ENCODE data around the gene GOLGA3. TPM values are rescaled to one million over a fixed set of nuclear protein-coding genes. Genes with fewer than 3 reads are reported as not detected.
"Not testable (repeated sequence)": the region's sequence is repeated elsewhere in the genome, so short reads cannot be mapped to it uniquely, and the experiment has no call there.

GOLGA3 gene
- total RNA-seq, 1 donor from 2014 or later: 91.2 TPM

- no peak for DNase-seq
Observed at GRCh38 chr12:132814232-132814631, 14.4 kb downstream of the GOLGA3 start.

GRCh38 chr12:132813443-132813842 lies 15.2 kb downstream of the GOLGA3 start:
- DNase-seq: no peak

- no peak for DNase-seq
Observed at GRCh38 chr12:132812631-132813305, 15.9 kb downstream of the GOLGA3 start.

- peak; percentile 18 for DNase-seq
Observed at GRCh38 chr12:132809391-132809790, 19.3 kb downstream of the GOLGA3 start.

- DNase-seq: no peak
Observed at GRCh38 chr12:132807295-132808092, 21.2 kb downstream of the GOLGA3 start.

GRCh38 chr12:132806857-132807256 lies 21.8 kb downstream of the GOLGA3 start:
- no peak for DNase-seq

- DNase-seq: no peak
Observed at GRCh38 chr12:132804426-132804861, 24.2 kb downstream of the GOLGA3 start.

- DNase-seq: no peak
Observed at GRCh38 chr12:132803888-132804287, 24.8 kb downstream of the GOLGA3 start.

- no peak for DNase-seq
Observed at GRCh38 chr12:132803125-132803524, 25.5 kb downstream of the GOLGA3 start.

GRCh38 chr12:132801741-132802140 lies 26.9 kb downstream of the GOLGA3 start:
- no peak for DNase-seq

- no peak for DNase-seq
Observed at GRCh38 chr12:132798836-132799235, 29.8 kb downstream of the GOLGA3 start.

- DNase-seq: no peak
Observed at GRCh38 chr12:132797820-132798570, 30.7 kb downstream of the GOLGA3 start.

GRCh38 chr12:132795847-132796246 lies 32.8 kb downstream of the GOLGA3 start:
- no peak for DNase-seq

- not testable (repeated sequence) for DNase-seq
Observed at GRCh38 chr12:132791940-132792339, 36.7 kb downstream of the GOLGA3 start.

- no peak for DNase-seq
Observed at GRCh38 chr12:132789099-132789471, 39.6 kb downstream of the GOLGA3 start.

- DNase-seq: no peak
Observed at GRCh38 chr12:132788375-132789098, 40.1 kb downstream of the GOLGA3 start.

GRCh38 chr12:132787877-132788276 lies 40.8 kb downstream of the GOLGA3 start:
- no peak for DNase-seq

GRCh38 chr12:132786192-132786591 lies 42.5 kb downstream of the GOLGA3 start:
- DNase-seq: no peak

GRCh38 chr12:132784580-132784979 lies 44.1 kb downstream of the GOLGA3 start:
- DNase-seq: no peak

- no peak for DNase-seq
Observed at GRCh38 chr12:132783917-132784531, 44.6 kb downstream of the GOLGA3 start.

GRCh38 chr12:132781938-132782337 lies 46.7 kb downstream of the GOLGA3 start:
- no peak for DNase-seq

All from tongue (tissue), 2 donors.